Measurements from ENCODE around the gene BPIFA3.

BPIFA3 gene

GRCh38 chr20:33209789-33210188 lies 7.4 kb upstream of the BPIFA3 start:
- no peak overlapping the region for H3K4me3 ChIP-seq (ENCODE audit: control insufficient read depth, low read depth, low read length)
- no peak for TF ChIP-seq CTCF (conservative IDR thresholded peaks at IDR 0.05; ENCODE audit: control insufficient read depth, insufficient read depth, low read depth, low read length)
- DNase-seq (ENCODE audit: low read depth) = peak; percentile 49

- no peak overlapping the region for H3K4me3 ChIP-seq (ENCODE audit: control insufficient read depth, low read depth, low read length)
- no peak for TF ChIP-seq CTCF (conservative IDR thresholded peaks at IDR 0.05; ENCODE audit: control insufficient read depth, insufficient read depth, low read depth, low read length)
- DNase-seq (ENCODE audit: low read depth) = no peak
Observed at GRCh38 chr20:33210371-33210770, 6.8 kb upstream of the BPIFA3 start.

- peak; percentile 44 for DNase-seq (ENCODE audit: low read depth)
- H3K4me3 ChIP-seq (ENCODE audit: control insufficient read depth, low read depth, low read length) = no peak overlapping the region
- peak; percentile 42 for TF ChIP-seq CTCF (conservative IDR thresholded peaks at IDR 0.05; ENCODE audit: control insufficient read depth, insufficient read depth, low read depth, low read length)
Observed at GRCh38 chr20:33211817-33212424, 5.2 kb upstream of the BPIFA3 start.

- no peak for DNase-seq (ENCODE audit: low read depth)
- no peak overlapping the region for H3K4me3 ChIP-seq (ENCODE audit: control insufficient read depth, low read depth, low read length)
- no peak for TF ChIP-seq CTCF (conservative IDR thresholded peaks at IDR 0.05; ENCODE audit: control insufficient read depth, insufficient read depth, low read depth, low read length)
Observed at GRCh38 chr20:33224399-33224798, 7.2 kb downstream of the BPIFA3 start.

- no peak for DNase-seq (ENCODE audit: low read depth)
- no peak overlapping the region for H3K4me3 ChIP-seq (ENCODE audit: control insufficient read depth, low read depth, low read length)
- no peak for TF ChIP-seq CTCF (conservative IDR thresholded peaks at IDR 0.05; ENCODE audit: control insufficient read depth, insufficient read depth, low read depth, low read length)
Observed at GRCh38 chr20:33229843-33230242, 12.7 kb downstream of the BPIFA3 start.

GRCh38 chr20:33231237-33231636 lies 14.1 kb downstream of the BPIFA3 start:
- no peak for TF ChIP-seq CTCF (conservative IDR thresholded peaks at IDR 0.05; ENCODE audit: control insufficient read depth, insufficient read depth, low read depth, low read length)
- no peak for DNase-seq (ENCODE audit: low read depth)
- no peak overlapping the region for H3K4me3 ChIP-seq (ENCODE audit: control insufficient read depth, low read depth, low read length)
